OCI-LY1 (cell line): ENCODE data around the gene TANK.

ENCODE experiments used
- H2AFZ ChIP-seq: fragments of 200-600 bp; sonication (generic), shearing (Covaris generic); 2 replicates; pipeline ENCODE4 v1.6.0; 2014; ENCODE audit warnings: antibody characterized with exemption, mild to moderate bottlenecking, low read length
- H3F3A ChIP-seq: fragments of 200-600 bp; sonication (generic), shearing (Covaris generic); 2 replicates; pipeline ENCODE4 v1.6.0; 2014; ENCODE audit warnings: mild to moderate bottlenecking, antibody characterized with exemption, low read length, moderate library complexity; ENCODE audit not compliant: insufficient read depth
- H3K27ac ChIP-seq: fragments of 200-600 bp; sonication (generic); 2 replicates; pipeline ENCODE4 v1.5.1; 2014; ENCODE audit warnings: low read length, mixed run types, mild to moderate bottlenecking, low read depth; ENCODE audit not compliant: poor library complexity, severe bottlenecking
- H3K27me3 ChIP-seq: fragments of 200-600 bp; sonication (generic); 2 replicates; pipeline ENCODE4 v1.6.0; 2014; ENCODE audit warnings: antibody characterized with exemption, mild to moderate bottlenecking, low read length, moderate library complexity; ENCODE audit not compliant: insufficient read depth
- H3K36me3 ChIP-seq: fragments of 200-600 bp; sonication (generic); 2 replicates; pipeline ENCODE4 v1.6.1; 2014; ENCODE audit warnings: mild to moderate bottlenecking, antibody characterized with exemption, low read length, moderate library complexity, mixed read lengths; ENCODE audit not compliant: insufficient read depth
- H3K4me1 ChIP-seq: fragments of 200-600 bp; sonication (generic); 2 replicates; pipeline ENCODE4 v1.5.1; 2014; ENCODE audit warnings: mild to moderate bottlenecking, low read length, moderate library complexity; ENCODE audit not compliant: insufficient read depth, severe bottlenecking
- H3K4me2 ChIP-seq: fragments of 200-600 bp; sonication (generic), shearing (Covaris generic); 2 replicates; pipeline ENCODE4 v1.6.1; 2014; ENCODE audit warnings: low read length
- H3K4me3 ChIP-seq: fragments of 200-600 bp; sonication (generic); 2 replicates; pipeline ENCODE4 v1.5.1; 2014; ENCODE audit warnings: low read length, low read depth, mild to moderate bottlenecking, mixed read lengths; ENCODE audit not compliant: poor library complexity, severe bottlenecking
- H3K79me2 ChIP-seq: fragments of 200-600 bp; shearing (Covaris generic); 2 replicates; pipeline ENCODE4 v1.6.1; 2016; ENCODE audit warnings: mixed run types, low read length, mixed read lengths; ENCODE audit not compliant: insufficient read depth
- H3K9ac ChIP-seq: fragments of 200-600 bp; sonication (generic), shearing (Covaris generic); 2 replicates; pipeline ENCODE4 v1.6.1; 2014; ENCODE audit warnings: mild to moderate bottlenecking, low read length, mixed read lengths
- H3K9me2 ChIP-seq: fragments of 200-600 bp; sonication (generic), shearing (Covaris generic); 2 replicates; pipeline ENCODE4 v1.6.1; 2014; ENCODE audit warnings: low read depth, mild to moderate bottlenecking, low read length, mixed read lengths
- H3K9me3 ChIP-seq: fragments of 200-600 bp; shearing (Covaris generic); 2 replicates; pipeline ENCODE4 v1.6.1; 2014; ENCODE audit warnings: low read length, mixed read lengths
- H4K20me1 ChIP-seq: fragments of 200-600 bp; sonication (generic), shearing (Covaris generic); 2 replicates; pipeline ENCODE4 v1.6.0; 2016; ENCODE audit warnings: mild to moderate bottlenecking, low read length; ENCODE audit not compliant: insufficient read depth
- CTCF ChIP-seq: fragments of 200-600 bp; sonication (generic), shearing (Covaris generic); IDR thresholded peaks from 2 replicates; pipeline ENCODE4 v1.5.1; 2017; ENCODE audit warnings: mild to moderate bottlenecking, antibody characterized with exemption, low read length, moderate library complexity, mixed read lengths
- EZH2 ChIP-seq: fragments of 200-600 bp; sonication (generic), shearing (Covaris generic); IDR thresholded peaks from 2 replicates; pipeline ENCODE4 v1.8.0; 2017; ENCODE audit warnings: borderline replicate concordance, mixed run types, mild to moderate bottlenecking, antibody characterized with exemption, low read length, moderate library complexity, mixed read lengths

TANK gene

GRCh38 chr2:161158882-161159281, 1.3 kb upstream of the TANK start:
- Histone ChIP-seq H3K36me3 (peaks cover 18% of the 10 kb centered on the region; the same call in 1 of the 2 replicates), H3F3A (no peaks in the 10 kb centered on the region; the same call in 1 of the 2 replicates), H2AFZ (peak overlapping the region; percentile 93), H4K20me1 (no peaks in the 10 kb centered on the region), H3K27ac (no peak overlapping the region), H3K9ac (no peak overlapping the region), H3K9me2 (no peaks in the 10 kb centered on the region), H3K4me3 (no peak overlapping the region), H3K27me3 (no peaks in the 10 kb centered on the region), H3K4me2 (no peak overlapping the region), H3K79me2 (peaks cover 25% of the 10 kb centered on the region), H3K9me3 (no peaks in the 10 kb centered on the region), H3K4me1 (peaks cover 19% of the 10 kb centered on the region)
- TF ChIP-seq CTCF (no peak), EZH2 (no peak)

GRCh38 chr2:161159456-161160225, 587 bp upstream of the TANK start:
- no peak for TF ChIP-seq EZH2
- TF ChIP-seq CTCF: no peak
- H3K79me2 ChIP-seq: peaks cover 32% of the 10 kb centered on the region
- no peaks in the 10 kb centered on the region for H4K20me1 ChIP-seq
- H3K27me3 ChIP-seq: no peaks in the 10 kb centered on the region
- peak overlapping the region; percentile 93 for H3K4me3 ChIP-seq
- H2AFZ ChIP-seq: peak overlapping the region; percentile 93
- H3K4me2 ChIP-seq: peak overlapping the region; percentile 93
- no peaks in the 10 kb centered on the region; the same call in 1 of the 2 replicates for H3F3A ChIP-seq
- peak overlapping the region; percentile 61 for H3K27ac ChIP-seq
- peak overlapping the region; percentile 62 for H3K9ac ChIP-seq
- peaks cover 25% of the 10 kb centered on the region; the same call in 1 of the 2 replicates for H3K36me3 ChIP-seq
- no peaks in the 10 kb centered on the region for H3K9me3 ChIP-seq
- H3K9me2 ChIP-seq: no peaks in the 10 kb centered on the region
- H3K4me1 ChIP-seq: peaks cover 19% of the 10 kb centered on the region

- Histone ChIP-seq H3K4me3 (peak overlapping the region; percentile 93), H3K9ac (peak overlapping the region; percentile 97), H3K9me3 (no peaks in the 10 kb centered on the region), H2AFZ (no peak overlapping the region), H4K20me1 (no peaks in the 10 kb centered on the region), H3F3A (no peaks in the 10 kb centered on the region; the same call in 1 of the 2 replicates), H3K27ac (peak overlapping the region; percentile 84), H3K79me2 (peaks cover 35% of the 10 kb centered on the region), H3K27me3 (no peaks in the 10 kb centered on the region), H3K36me3 (peaks cover 31% of the 10 kb centered on the region; the same call in 1 of the 2 replicates), H3K9me2 (no peaks in the 10 kb centered on the region), H3K4me2 (peak overlapping the region; percentile 80), H3K4me1 (peaks cover 19% of the 10 kb centered on the region)
- TF ChIP-seq CTCF (no peak), EZH2 (no peak)
These were observed 962 bp downstream of the TANK start for GRCh38 chr2:161161074-161161706.
